ENCODE data around the gene MICAL2.

The MICAL2 gene

GRCh38 chr11:12229450-12230229 is 119.2 kb downstream of the MICAL2 start:
- H3K4me3 ChIP-seq (ENCODE audit: low read depth, low read length): no peak overlapping the region
- DNase-seq (ENCODE audit: low read depth): no peak
- no peak for TF ChIP-seq CTCF (conservative IDR thresholded peaks at IDR 0.05; ENCODE audit: low read depth, low read length)

GRCh38 chr11:12232160-12232559 is 121.8 kb downstream of the MICAL2 start:
- no peak for DNase-seq (ENCODE audit: low read depth)
- TF ChIP-seq CTCF (conservative IDR thresholded peaks at IDR 0.05; ENCODE audit: low read depth, low read length): no peak
- no peak overlapping the region for H3K4me3 ChIP-seq (ENCODE audit: low read depth, low read length)

- peak; percentile 80 for DNase-seq (ENCODE audit: low read depth)
- H3K4me3 ChIP-seq (ENCODE audit: low read depth, low read length): no peak overlapping the region
- TF ChIP-seq CTCF (conservative IDR thresholded peaks at IDR 0.05; ENCODE audit: low read depth, low read length): no peak
These were observed 122.6 kb downstream of the MICAL2 start for GRCh38 chr11:12232817-12233601.

GRCh38 chr11:12233602-12233925 is 123.2 kb downstream of the MICAL2 start:
- no peak overlapping the region for H3K4me3 ChIP-seq (ENCODE audit: low read depth, low read length)
- peak; percentile 47 for DNase-seq (ENCODE audit: low read depth)
- no peak for TF ChIP-seq CTCF (conservative IDR thresholded peaks at IDR 0.05; ENCODE audit: low read depth, low read length)

GRCh38 chr11:12234221-12234620 is 123.8 kb downstream of the MICAL2 start:
- peak; percentile 71 for DNase-seq (ENCODE audit: low read depth)
- H3K4me3 ChIP-seq (ENCODE audit: low read depth, low read length): no peak overlapping the region
- TF ChIP-seq CTCF (conservative IDR thresholded peaks at IDR 0.05; ENCODE audit: low read depth, low read length): no peak

- no peak overlapping the region for H3K4me3 ChIP-seq (ENCODE audit: low read depth, low read length)
- DNase-seq (ENCODE audit: low read depth): no peak
- no peak for TF ChIP-seq CTCF (conservative IDR thresholded peaks at IDR 0.05; ENCODE audit: low read depth, low read length)
These were observed 124.7 kb downstream of the MICAL2 start for GRCh38 chr11:12235080-12235479.

Measured in choroid plexus epithelial cell (primary cell).